ENCODE measurements around the gene ZEB1. TPM values are rescaled to one million over a fixed set of nuclear protein-coding genes. Genes with fewer than 3 reads are reported as not detected.

Gene ZEB1
- total RNA-seq, 1 donor from 2014 or later, result 46.4 TPM

- no peak for DNase-seq
- intact Hi-C loops (cut with DNase I), result no loop called here
- H3K27me3 ChIP-seq (ENCODE audit: low read depth), result no peaks in the 10 kb centered on the region
- no peak for TF ChIP-seq CTCF (IDR thresholded peaks at IDR 0.05)
- H3K9me3 ChIP-seq, result no peaks in the 10 kb centered on the region
- H3K4me1 ChIP-seq, result peaks cover 13% of the 10 kb centered on the region
- ATAC-seq, result no peak
- no peaks in the 10 kb centered on the region for H3K36me3 ChIP-seq
- no peak overlapping the region for H3K27ac ChIP-seq
- no peak overlapping the region for H3K4me3 ChIP-seq
Measured at GRCh38 chr10:31346953-31347352, 27.9 kb downstream of the ZEB1 start.

GRCh38 chr10:31347705-31348104, 28.7 kb downstream of the ZEB1 start:
- no peaks in the 10 kb centered on the region for H3K9me3 ChIP-seq
- H3K4me3 ChIP-seq, result no peak overlapping the region
- no peaks in the 10 kb centered on the region for H3K27me3 ChIP-seq (ENCODE audit: low read depth)
- ATAC-seq (no peak), DNase-seq (no peak)
- TF ChIP-seq CTCF (IDR thresholded peaks at IDR 0.05), result no peak
- intact Hi-C loops (cut with DNase I), result no loop called here
- no peak overlapping the region for H3K27ac ChIP-seq
- peaks cover 13% of the 10 kb centered on the region for H3K4me1 ChIP-seq
- H3K36me3 ChIP-seq, result no peaks in the 10 kb centered on the region

GRCh38 chr10:31350891-31351290, 31.9 kb downstream of the ZEB1 start:
- no peak for ATAC-seq
- Histone ChIP-seq H3K36me3 (no peaks in the 10 kb centered on the region), H3K9me3 (no peaks in the 10 kb centered on the region), H3K27ac (no peak overlapping the region), H3K27me3 (ENCODE audit: low read depth) (no peaks in the 10 kb centered on the region), H3K4me3 (no peak overlapping the region), H3K4me1 (peaks cover 13% of the 10 kb centered on the region)
- no peak for DNase-seq
- intact Hi-C loops (cut with DNase I), result no loop called here
- no peak for TF ChIP-seq CTCF (IDR thresholded peaks at IDR 0.05)

GRCh38 chr10:31352436-31353226, 33.6 kb downstream of the ZEB1 start:
- no peak for TF ChIP-seq CTCF (IDR thresholded peaks at IDR 0.05)
- no peaks in the 10 kb centered on the region for H3K36me3 ChIP-seq
- intact Hi-C loops (cut with DNase I), result no loop called here
- no peak overlapping the region for H3K27ac ChIP-seq
- no peaks in the 10 kb centered on the region for H3K27me3 ChIP-seq (ENCODE audit: low read depth)
- H3K4me3 ChIP-seq, result no peak overlapping the region
- no peak for DNase-seq
- no peaks in the 10 kb centered on the region for H3K9me3 ChIP-seq
- ATAC-seq, result no peak
- no peaks in the 10 kb centered on the region for H3K4me1 ChIP-seq

- Histone ChIP-seq H3K4me3 (no peak overlapping the region), H3K36me3 (no peaks in the 10 kb centered on the region), H3K9me3 (no peaks in the 10 kb centered on the region), H3K4me1 (no peaks in the 10 kb centered on the region), H3K27me3 (ENCODE audit: low read depth) (no peaks in the 10 kb centered on the region), H3K27ac (no peak overlapping the region)
- ATAC-seq (no peak), DNase-seq (no peak)
- intact Hi-C loops (cut with DNase I), result no loop called here
- no peak for TF ChIP-seq CTCF (IDR thresholded peaks at IDR 0.05)
Measured at GRCh38 chr10:31353574-31353973, 34.6 kb downstream of the ZEB1 start.

All from lower lobe of right lung (tissue), 2 donors.